Heart right ventricle (tissue), 16 donors: ENCODE results near the gene CCDC138. TPM values are rescaled to one million over a fixed set of nuclear protein-coding genes. Genes with fewer than 3 reads are reported as not detected.

Experiments used
- ATAC-seq, 8 donors: fragments of 200-7000 bp; cut with Tn5 transposase; one replicate each; pipeline ENCODE4 v1.9.1; 2020; ENCODE audit warnings: mild to moderate bottlenecking in 8 of 8, moderate library complexity in 8 of 8, moderate number of reproducible peaks in 1 of 8
- DNase-seq, 2 donors: peaks; one replicate each; pipeline ENCODE4 v3.0.0-alpha.2; 2020
- H3K27ac ChIP-seq, 10 donors: fragments of 200-600 bp; sonication (generic) in 2 of 10; one replicate each; pipeline versions ENCODE4 v1.5.0 to v1.8.0; 2020 to 2022; ENCODE audit warnings: mild to moderate bottlenecking in 3 of 10
- H3K27me3 ChIP-seq, 7 donors: fragments of 200-600 bp; one replicate each; pipeline ENCODE4 v1.8.0; 2021 to 2022; ENCODE audit warnings: mild to moderate bottlenecking in 2 of 7
- H3K36me3 ChIP-seq, 9 donors: fragments of 200-600 bp; sonication (generic) in 1 of 9; one replicate each; pipeline versions ENCODE4 v1.5.0 to v1.8.0; 2020 to 2022; ENCODE audit warnings: mild to moderate bottlenecking in 2 of 9
- H3K4me1 ChIP-seq, 9 donors: fragments of 200-600 bp; sonication (generic) in 1 of 9; one replicate each; pipeline versions ENCODE4 v1.5.0 to v1.8.0; 2020 to 2022; ENCODE audit warnings: mild to moderate bottlenecking in 4 of 9
- H3K4me3 ChIP-seq, 10 donors: fragments of 200-600 bp; sonication (generic) in 2 of 10; one replicate each; pipeline versions ENCODE4 v1.5.0 to v1.8.0; 2020 to 2022; ENCODE audit warnings: mild to moderate bottlenecking in 7 of 10, moderate library complexity in 2 of 10
- H3K9me3 ChIP-seq, 11 donors: fragments of 200-600 bp in 10 of 11; sonication (generic) in 2 of 11; one replicate each; pipeline versions ENCODE4 v1.5.0 to v1.8.0; 2013 to 2022; ENCODE audit warnings: mild to moderate bottlenecking in 2 of 11, control low read depth in 1 of 11, moderate library complexity in 1 of 11
- WGBS, 2 donors: extraction: QIAGEN DNeasy Blood & Tissue Kit; methylation state at CpG; one replicate each; pipeline ENCODE4 v1.1.7; 2013; ENCODE audit warnings: inconsistent platforms in 1 of 2; 5-methylcytosine and 5-hydroxymethylcytosine counted together
- intact Hi-C, 10 donors: fragments of 100-400 bp; cut with DNase I; formaldehyde crosslinking; loops; one replicate each; pipeline versions ENCODE4 v1.11.1 to v1.14.2; 2022
- polyA plus RNA-seq, 2 donors: library from polyadenylated mRNA; stranded (reverse); fragments of 200-250 nt; gene quantifications; one replicate each; pipeline ENCODE4 v1.2.3, GENCODE V29; 2013
- total RNA-seq, 10 donors: library from RNA; stranded (reverse); fragmentation: NEBNext Ultra II Directional in 3 of 10; extraction: Animal tissue kit (Norgen Biotek cat#: 25700) in 3 of 10; gene quantifications; one replicate each; pipeline versions ENCODE4 v1.2.1 to v1.2.4, GENCODE V29; 2021 to 2023
- TF ChIP-seq, protein P1 (sequence below), 9 donors: fragments of 200-600 bp; sonication (generic) in 2 of 9; IDR thresholded peaks; one replicate each; pipeline versions ENCODE4 v1.5.0 to v1.8.0; 2021 to 2022; ENCODE audit warnings: antibody characterized with exemption in 9 of 9, mild to moderate bottlenecking in 5 of 9, moderate library complexity in 1 of 9
- donor health status: Arrhythmogenic right ventricular cardiomyopathy.
- donor health status: ischemic (EF 13 %, LVEDD 7.1; RV severe dilation, severe dysfunction).
- donor health status: healthy with polysubstance abuse.
- donor health status: DM: no; HTN: yes; CAD: no.
- donor health status: DM: no; HTN: no; CAD: no.
- donor health status: ischemic (EF 25% LVEDD 6.9; RV normal size, moderate dysfunction).
- donor health status: ischemic (EF 25% LVEDD 5.7; RV mildly dilated, moderate dysfunction).
- donor health status: healthy.
- donor health status: DM: yes; HTN: yes; CAD: no.
- donor health status: Ischemic cardiomyopathy.
- donor health status: ischemic (EF 35%, LVEDD 5.7; RV mildly dilated, moderate dysfunction).
- donor health status: nonischemic (EF 11% LVEDD 7.7; RV severe dilation, severe dysfunction).
- donor health status: DM: yes; HTN: yes; CAD: no.
- donor health status: PGD.
- donor health status: ischemic (EF 29% LVEDD 5.4; RV normal size, mild dysfunction).
- donor health status: nonischemic (EF 23%, LVEDD 6.1; RV moderate dilation, normal function).

Gene CCDC138
- total and polyA plus RNA-seq, 12 donors: 0.44 to 1.8 (median 0.99) TPM

DNA sequence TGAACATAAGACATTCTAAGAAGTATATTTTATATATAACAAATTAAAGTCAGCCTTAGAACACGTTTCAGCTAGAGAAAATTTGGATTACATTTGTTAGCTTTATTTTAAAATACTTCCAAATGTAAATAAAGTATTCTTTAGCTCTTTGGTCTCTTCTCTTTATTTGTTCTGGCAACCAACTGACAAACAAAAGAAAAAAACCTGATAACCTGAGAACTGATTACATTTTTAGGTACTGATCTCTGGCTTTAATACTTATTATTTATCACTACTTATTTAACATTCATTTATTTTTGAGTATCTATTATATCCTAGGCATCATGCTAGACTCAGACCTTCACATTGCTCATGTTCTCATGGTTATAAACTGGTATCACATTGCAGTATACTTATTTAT lies 18.5 kb downstream of the CCDC138 start:
- intact Hi-C loops: no loop called here
- TF ChIP-seq, protein P1, sequence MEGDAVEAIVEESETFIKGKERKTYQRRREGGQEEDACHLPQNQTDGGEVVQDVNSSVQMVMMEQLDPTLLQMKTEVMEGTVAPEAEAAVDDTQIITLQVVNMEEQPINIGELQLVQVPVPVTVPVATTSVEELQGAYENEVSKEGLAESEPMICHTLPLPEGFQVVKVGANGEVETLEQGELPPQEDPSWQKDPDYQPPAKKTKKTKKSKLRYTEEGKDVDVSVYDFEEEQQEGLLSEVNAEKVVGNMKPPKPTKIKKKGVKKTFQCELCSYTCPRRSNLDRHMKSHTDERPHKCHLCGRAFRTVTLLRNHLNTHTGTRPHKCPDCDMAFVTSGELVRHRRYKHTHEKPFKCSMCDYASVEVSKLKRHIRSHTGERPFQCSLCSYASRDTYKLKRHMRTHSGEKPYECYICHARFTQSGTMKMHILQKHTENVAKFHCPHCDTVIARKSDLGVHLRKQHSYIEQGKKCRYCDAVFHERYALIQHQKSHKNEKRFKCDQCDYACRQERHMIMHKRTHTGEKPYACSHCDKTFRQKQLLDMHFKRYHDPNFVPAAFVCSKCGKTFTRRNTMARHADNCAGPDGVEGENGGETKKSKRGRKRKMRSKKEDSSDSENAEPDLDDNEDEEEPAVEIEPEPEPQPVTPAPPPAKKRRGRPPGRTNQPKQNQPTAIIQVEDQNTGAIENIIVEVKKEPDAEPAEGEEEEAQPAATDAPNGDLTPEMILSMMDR (IDR thresholded peaks at IDR 0.05): no peak
- no peaks in the 10 kb centered on the region for H3K27me3 ChIP-seq
- DNase-seq (no peak), ATAC-seq (no peak)
- H3K4me3 ChIP-seq: no peak overlapping the region
- no peaks in the 10 kb centered on the region for H3K4me1 ChIP-seq
- no peak overlapping the region for H3K27ac ChIP-seq
- H3K36me3 ChIP-seq: peaks cover 0 to 43% (median 0%) of the 10 kb centered on the region in 9 donors
- H3K9me3 ChIP-seq: peaks cover 0 to 15% (median 6%) of the 10 kb centered on the region in 11 donors
- 86 to 96% methylated on average over 1 of the region's 1 CpG for WGBS, 2 donors

DNA sequence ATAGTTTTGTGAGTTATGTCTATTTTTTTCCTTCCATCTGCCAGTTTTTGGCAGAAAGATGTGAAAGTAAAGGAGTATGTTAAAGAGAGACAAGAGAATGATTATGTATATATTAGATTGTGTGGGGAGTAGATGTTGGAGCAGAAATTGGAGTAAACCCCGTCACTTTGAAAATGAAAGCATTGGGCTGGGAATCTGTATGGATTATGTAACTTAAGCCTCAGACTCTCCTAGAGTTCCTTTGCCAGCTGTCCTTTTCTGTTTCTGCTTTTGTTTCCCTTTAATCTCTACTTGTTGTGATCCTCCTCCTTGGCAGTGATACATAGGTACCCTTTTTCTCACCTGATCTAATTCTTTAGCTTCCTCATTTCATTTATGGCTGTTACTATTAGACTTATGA lies 19.2 kb downstream of the CCDC138 start:
- H3K4me1 ChIP-seq: no peaks in the 10 kb centered on the region
- WGBS, 2 donors: 93 to 94% methylated on average over 1 of the region's 1 CpG
- ATAC-seq (no peak), DNase-seq (no peak)
- TF ChIP-seq, protein P1 (IDR thresholded peaks at IDR 0.05): no peak
- H3K36me3 ChIP-seq: peaks cover 0 to 43% (median 0%) of the 10 kb centered on the region in 9 donors
- H3K27me3 ChIP-seq: no peaks in the 10 kb centered on the region
- H3K9me3 ChIP-seq: peaks cover 0 to 23% (median 8%) of the 10 kb centered on the region in 11 donors
- H3K27ac ChIP-seq: no peak overlapping the region
- intact Hi-C loops: no loop called here
- H3K4me3 ChIP-seq: no peak overlapping the region

DNA sequence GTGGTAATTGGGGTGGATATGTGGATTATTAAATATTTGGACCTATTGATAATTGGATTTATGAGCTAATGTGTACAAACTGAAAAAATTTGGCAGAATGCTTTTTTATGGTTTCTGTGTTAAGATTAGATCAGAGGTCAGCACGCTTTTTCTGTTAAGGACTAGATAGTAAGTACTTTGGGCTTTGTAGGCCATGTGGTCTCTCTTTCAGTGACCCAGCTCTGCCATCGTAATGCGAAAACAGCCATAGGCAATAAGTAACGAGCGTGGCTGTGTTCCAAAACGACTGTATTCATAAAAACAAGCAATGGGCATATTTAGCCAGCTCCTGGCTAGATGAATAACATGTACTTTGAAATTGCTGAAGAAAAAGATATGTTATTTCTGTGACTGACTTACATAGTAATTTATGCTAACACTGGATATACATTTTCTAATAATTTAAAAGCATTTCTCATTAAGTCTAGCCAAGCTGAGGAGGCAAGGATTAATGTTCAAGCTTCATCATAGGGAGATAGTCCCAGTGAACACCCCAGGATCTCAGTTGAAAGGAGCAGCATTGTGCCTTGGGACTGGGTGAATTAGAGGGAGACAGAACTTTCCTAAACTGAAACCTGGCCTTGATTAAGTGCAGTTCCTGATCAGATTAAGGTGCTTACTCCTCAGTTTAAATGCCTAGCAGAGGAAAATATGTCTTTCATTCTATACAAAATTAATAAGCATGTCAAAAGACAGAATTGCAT lies 20.0 kb downstream of the CCDC138 start:
- ATAC-seq (no peak), DNase-seq (no peak)
- Histone ChIP-seq H3K9me3 (peaks cover 0 to 23% (median 8%) of the 10 kb centered on the region in 11 donors), H3K27me3 (no peaks in the 10 kb centered on the region), H3K4me1 (no peaks in the 10 kb centered on the region), H3K27ac (no peak overlapping the region), H3K36me3 (peaks cover 0 to 43% (median 0%) of the 10 kb centered on the region in 9 donors), H3K4me3 (no peak overlapping the region)
- TF ChIP-seq, protein P1 (IDR thresholded peaks at IDR 0.05): no peak
- 92 to 95% methylated on average over 6 of the region's 6 CpGs for WGBS, 2 donors
- intact Hi-C loops: no loop called here

DNA sequence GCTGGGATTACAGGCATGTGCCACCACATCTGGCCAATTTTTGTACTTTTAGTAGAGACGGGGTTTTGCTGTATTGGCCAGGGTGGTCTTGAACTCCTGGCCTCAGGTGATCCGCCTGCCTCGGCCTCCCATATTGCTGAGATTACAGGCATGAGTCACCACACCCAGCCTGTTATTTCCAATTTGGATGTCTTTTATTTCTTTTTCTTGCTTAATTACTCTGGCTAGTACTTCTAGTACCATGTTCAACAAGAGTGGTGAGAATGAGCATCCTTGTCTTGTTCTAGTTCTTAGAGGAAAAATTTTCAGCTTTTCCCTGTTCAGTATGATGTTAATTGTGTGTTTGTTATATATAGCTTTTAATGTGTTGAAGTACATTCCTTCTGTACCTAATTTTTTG lies 23.4 kb downstream of the CCDC138 start:
- intact Hi-C loops: no loop called here
- H3K4me3 ChIP-seq: no peak overlapping the region
- peaks cover 0 to 23% (median 8%) of the 10 kb centered on the region in 11 donors for H3K9me3 ChIP-seq
- no peaks in the 10 kb centered on the region for H3K27me3 ChIP-seq
- ATAC-seq (no peak), DNase-seq (no peak)
- no peaks in the 10 kb centered on the region for H3K4me1 ChIP-seq
- H3K27ac ChIP-seq: no peak overlapping the region
- TF ChIP-seq, protein P1 (IDR thresholded peaks at IDR 0.05): no peak
- peaks cover 0 to 60% (median 0%) of the 10 kb centered on the region in 9 donors for H3K36me3 ChIP-seq
- 99% methylated on average over 3 of the region's 3 CpGs for WGBS, 2 donors
